Adrenal gland (tissue), 12 donors: ENCODE measurements around the gene SRRT. TPM values are rescaled to one million over a fixed set of nuclear protein-coding genes. Genes with fewer than 3 reads are reported as not detected.

Experiments
- DNase-seq, 7 donors: peaks; one replicate each; pipeline ENCODE4 v3.0.0-alpha.2; 2019 to 2020
- H3K27ac ChIP-seq, 5 donors: fragments of 200-600 bp; sonication (generic) in 4 of 5; 1 replicate in 3 of 5; 2 replicates in 2 of 5; pipeline versions ENCODE4 v1.5.1 to v1.8.0; 2016 to 2020; ENCODE audit warnings: mild to moderate bottlenecking in 1 of 5
- H3K27me3 ChIP-seq: fragments of 200-600 bp; 2 replicates; pipeline ENCODE4 v1.8.0; 2021
- H3K36me3 ChIP-seq, 2 donors: fragments of 200-600 bp; replicated peaks in 1 of 2; 1 replicate in 1 of 2; 2 replicates in 1 of 2; pipeline versions ENCODE4 v1.5.1 to v1.8.0; 2018 to 2022
- H3K4me1 ChIP-seq, 2 donors: fragments of 200-600 bp; replicated peaks in 1 of 2; 1 replicate in 1 of 2; 2 replicates in 1 of 2; pipeline versions ENCODE4 v1.5.1 to v1.8.0; 2018 to 2021
- H3K4me3 ChIP-seq, 4 donors: fragments of 200-600 bp; sonication (generic) in 3 of 4; one replicate each; pipeline ENCODE4 v1.5.1; 2016 to 2018
- H3K9me3 ChIP-seq, 3 donors: fragments of 200-600 bp; sonication (generic) in 1 of 3; replicated peaks in 1 of 3; 1 replicate in 2 of 3; 2 replicates in 1 of 3; pipeline versions ENCODE4 v1.5.1 to v1.8.0; 2016 to 2021
- POLR2A ChIP-seq, 2 donors: fragments of 450-650 bp; IDR thresholded peaks; one replicate each; pipeline ENCODE4 v1.6.1; 2017; ENCODE audit warnings: antibody characterized with exemption in 2 of 2, mild to moderate bottlenecking in 2 of 2, moderate library complexity in 1 of 2
- WGBS, 4 donors: extraction: QIAGEN DNeasy Blood & Tissue Kit in 2 of 4; methylation state at CpG; one replicate each; pipeline versions ENCODE4 v1.1.5 to v1.1.7; 2013 to 2017; 5-methylcytosine and 5-hydroxymethylcytosine counted together
- intact Hi-C, 2 donors: fragments of 100-400 bp; cut with DNase I; formaldehyde crosslinking; loops; one replicate each; pipeline versions ENCODE4 v1.14.1 to v1.15.0; 2022 to 2023
- polyA plus RNA-seq, 3 donors: library from polyadenylated mRNA; stranded (reverse); fragments of 200-250 nt in 2 of 3; fragments of 350-450 nt in 1 of 3; fragmentation: Illumina TruSeq in 1 of 3; extraction: RNeasy Lipid Tissue Mini Kit (QIAGEN cat#74804) in 1 of 3; gene quantifications; one replicate each; pipeline ENCODE4 v1.2.3, GENCODE V29; 2013 to 2014
- total RNA-seq, 9 donors: library from RNA; depleted of rRNA in 4 of 9; stranded (reverse); fragments of >200 nt in 4 of 9; fragments of 120-200 nt in 1 of 9; fragmentation: NEBNext Ultra II Directional in 1 of 9; extraction: Animal tissue kit (Norgen Biotek cat#: 25700) in 1 of 9; gene quantifications; one replicate each; pipeline versions ENCODE4 v1.1.0 to v1.2.4, GENCODE V29; 2013 to 2023
- TF ChIP-seq, protein P1 (sequence below), 6 experiments: fragments of 450-650 bp in 4 of 6; fragments of 200-600 bp in 2 of 6; sonication (generic) in 1 of 6; IDR thresholded peaks; 1 replicate in 5 of 6; 2 replicates in 1 of 6; pipeline versions ENCODE4 v1.5.1 to v1.8.0; 2016 to 2021; ENCODE audit warnings: antibody characterized with exemption in 6 of 6, mild to moderate bottlenecking in 2 of 6, moderate library complexity in 1 of 6
- donor health status: healthy with polysubstance abuse.
- donor health status: Bipolar disorder and iron deficiency.
- donor health status: DM: yes; HTN: yes; CAD: no.
- donor health status: DM: no; HTN: no; CAD: no.
- donor health status: DM: no; HTN: no; CAD: no.
- donor health status: DM: yes; HTN: yes; CAD: no.

Gene SRRT
- total and polyA plus RNA-seq, 12 donors: 44.0 to 289 (median 97.1) TPM

DNA sequence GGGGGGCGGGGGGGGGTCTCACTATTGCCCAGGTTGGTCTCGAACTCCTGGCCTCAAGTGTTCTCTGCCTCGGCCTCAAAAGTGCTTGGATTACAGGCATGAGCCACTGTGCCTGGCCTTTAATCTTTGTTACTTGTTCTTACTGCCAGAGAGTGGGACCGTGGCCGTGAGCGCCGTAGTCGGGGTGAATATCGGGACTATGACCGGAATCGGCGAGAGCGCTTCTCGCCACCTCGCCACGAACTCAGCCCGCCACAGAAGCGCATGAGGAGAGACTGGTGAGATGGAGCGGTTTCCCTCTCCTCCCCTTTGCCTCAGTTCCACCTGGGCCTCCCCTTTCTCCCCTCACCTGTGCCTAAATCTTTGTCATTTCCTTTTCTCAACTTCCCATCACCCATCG, 6.2 kb downstream of the SRRT start:
- H3K36me3 ChIP-seq: peaks cover 0 to 72% of the 10 kb centered on the region in 2 donors
- no peaks in the 10 kb centered on the region for H3K27me3 ChIP-seq
- intact Hi-C loops: no loop called here
- peaks cover 8 to 41% of the 10 kb centered on the region in 2 donors for H3K4me1 ChIP-seq
- H3K4me3 ChIP-seq: no peak overlapping the region
- H3K9me3 ChIP-seq: no peaks in the 10 kb centered on the region
- 92 to 96% (median 94%) methylated on average over 18 to 20 of the region's 20 CpGs for WGBS, 4 donors
- no peak overlapping the region for H3K27ac ChIP-seq
- DNase-seq: no peak
- TF ChIP-seq, protein P1, sequence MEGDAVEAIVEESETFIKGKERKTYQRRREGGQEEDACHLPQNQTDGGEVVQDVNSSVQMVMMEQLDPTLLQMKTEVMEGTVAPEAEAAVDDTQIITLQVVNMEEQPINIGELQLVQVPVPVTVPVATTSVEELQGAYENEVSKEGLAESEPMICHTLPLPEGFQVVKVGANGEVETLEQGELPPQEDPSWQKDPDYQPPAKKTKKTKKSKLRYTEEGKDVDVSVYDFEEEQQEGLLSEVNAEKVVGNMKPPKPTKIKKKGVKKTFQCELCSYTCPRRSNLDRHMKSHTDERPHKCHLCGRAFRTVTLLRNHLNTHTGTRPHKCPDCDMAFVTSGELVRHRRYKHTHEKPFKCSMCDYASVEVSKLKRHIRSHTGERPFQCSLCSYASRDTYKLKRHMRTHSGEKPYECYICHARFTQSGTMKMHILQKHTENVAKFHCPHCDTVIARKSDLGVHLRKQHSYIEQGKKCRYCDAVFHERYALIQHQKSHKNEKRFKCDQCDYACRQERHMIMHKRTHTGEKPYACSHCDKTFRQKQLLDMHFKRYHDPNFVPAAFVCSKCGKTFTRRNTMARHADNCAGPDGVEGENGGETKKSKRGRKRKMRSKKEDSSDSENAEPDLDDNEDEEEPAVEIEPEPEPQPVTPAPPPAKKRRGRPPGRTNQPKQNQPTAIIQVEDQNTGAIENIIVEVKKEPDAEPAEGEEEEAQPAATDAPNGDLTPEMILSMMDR (IDR thresholded peaks at IDR 0.05): no peak
- TF ChIP-seq POLR2A (IDR thresholded peaks at IDR 0.05): no peak

DNA sequence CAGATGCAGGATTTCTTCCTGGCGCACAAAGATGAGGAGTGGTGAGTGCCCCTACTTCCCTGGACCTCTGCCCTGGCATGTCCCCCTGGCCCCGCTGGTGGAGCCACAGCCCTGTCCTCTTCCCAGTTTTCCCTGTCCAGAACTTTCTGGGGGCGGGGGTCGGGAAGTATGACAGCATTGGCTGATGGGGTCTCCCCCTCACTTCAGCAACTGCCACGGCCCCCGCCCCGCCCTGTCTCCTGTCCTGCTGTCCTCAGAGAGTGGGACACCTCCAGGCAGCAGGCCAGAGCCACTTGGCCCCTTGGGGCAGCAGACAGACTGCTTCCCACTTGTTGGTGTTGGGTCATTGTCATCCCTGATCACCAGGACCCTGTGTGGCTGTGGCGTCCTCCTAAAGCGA, 7.3 kb downstream of the SRRT start:
- DNase-seq: no peak
- no peaks in the 10 kb centered on the region for H3K9me3 ChIP-seq
- H3K27me3 ChIP-seq: no peaks in the 10 kb centered on the region
- H3K36me3 ChIP-seq: peaks cover 0 to 79% of the 10 kb centered on the region in 2 donors
- intact Hi-C loops: no loop called here
- peaks cover 5 to 36% of the 10 kb centered on the region in 2 donors for H3K4me1 ChIP-seq
- no peak overlapping the region for H3K4me3 ChIP-seq
- TF ChIP-seq POLR2A (IDR thresholded peaks at IDR 0.05): no peak
- TF ChIP-seq, protein P1 (IDR thresholded peaks at IDR 0.05): no peak
- H3K27ac ChIP-seq: no peak overlapping the region
- 89 to 98% (median 91%) methylated on average over 4 to 9 of the region's 9 CpGs for WGBS, 4 donors

DNA sequence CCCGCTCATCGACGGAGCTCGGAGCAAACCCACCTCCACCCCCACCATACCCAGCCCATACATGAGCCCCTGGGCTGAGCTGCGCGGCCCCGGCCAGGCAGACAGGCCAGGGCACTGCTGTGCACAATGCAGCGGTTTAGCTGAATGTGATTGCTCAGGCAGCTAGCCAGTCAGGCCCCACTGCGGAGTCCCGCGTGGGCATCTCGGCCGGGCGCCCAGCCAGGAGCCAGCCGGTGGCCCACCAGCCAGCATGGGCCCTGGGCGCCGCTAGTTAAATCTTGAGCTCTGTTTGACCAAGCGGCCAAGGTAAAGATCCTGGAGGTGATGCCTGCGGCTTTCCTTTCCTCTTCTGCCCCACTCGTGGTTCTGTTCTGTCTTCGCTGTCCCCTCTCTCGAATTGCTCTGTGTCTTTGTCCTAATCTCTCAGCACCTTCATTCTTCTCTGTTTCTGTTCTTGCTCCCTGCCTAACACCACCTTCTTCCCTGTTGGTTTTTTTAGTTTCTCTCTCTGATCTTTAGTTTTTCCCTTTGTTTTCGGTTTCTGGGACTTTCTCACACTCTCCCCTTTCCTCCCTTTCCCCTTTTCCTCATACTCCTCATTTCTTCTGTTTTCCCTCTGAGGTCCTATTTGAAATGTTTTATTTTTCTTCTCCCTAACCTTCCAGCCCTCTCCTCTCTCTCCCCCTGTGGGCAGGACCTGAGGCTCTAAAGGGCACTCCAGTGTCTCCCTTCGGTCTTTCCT, 8.1 kb downstream of the SRRT start:
- Histone ChIP-seq H3K9me3 (no peaks in the 10 kb centered on the region), H3K27me3 (no peaks in the 10 kb centered on the region), H3K4me1 (peaks cover 5 to 34% of the 10 kb centered on the region in 2 donors), H3K4me3 (no peak overlapping the region), H3K27ac (no peak overlapping the region), H3K36me3 (peaks cover 0 to 80% of the 10 kb centered on the region in 2 donors)
- intact Hi-C loops: no loop called here
- TF ChIP-seq, protein P1 (IDR thresholded peaks at IDR 0.05): no peak
- TF ChIP-seq POLR2A (IDR thresholded peaks at IDR 0.05): no peak
- no peak for DNase-seq
- WGBS, 4 donors: 85 to 94% (median 91%) methylated on average over 13 to 24 of the region's 24 CpGs

DNA sequence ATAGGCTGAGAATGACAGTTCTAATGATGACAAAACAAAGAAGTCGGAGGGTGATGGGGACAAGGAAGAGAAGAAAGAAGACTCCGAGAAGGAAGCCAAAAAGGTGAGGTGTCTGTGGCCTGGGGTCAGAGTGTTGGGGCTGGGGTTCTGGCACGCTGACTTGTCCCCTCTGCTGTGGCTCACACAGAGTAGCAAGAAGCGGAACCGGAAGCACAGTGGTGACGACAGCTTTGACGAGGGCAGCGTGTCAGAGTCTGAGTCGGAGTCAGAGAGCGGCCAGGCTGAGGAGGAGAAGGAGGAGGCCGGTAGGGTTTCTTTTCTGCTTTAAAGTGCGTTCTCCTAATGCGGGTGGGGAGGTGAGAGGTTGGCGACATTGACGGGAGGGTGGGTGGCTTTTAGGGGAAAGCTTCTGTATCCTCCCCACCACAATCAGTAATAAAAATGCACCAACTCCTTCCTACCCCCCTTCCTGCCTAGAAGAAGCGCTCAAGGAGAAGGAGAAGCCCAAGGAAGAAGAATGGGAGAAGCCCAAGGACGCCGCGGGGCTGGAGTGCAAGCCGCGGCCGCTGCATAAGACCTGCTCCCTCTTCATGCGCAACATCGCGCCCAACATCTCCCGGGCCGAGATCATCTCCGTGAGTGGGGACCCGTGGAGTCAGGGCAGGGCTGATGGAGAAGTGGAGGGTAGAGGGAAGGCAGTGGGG, 10.0 kb downstream of the SRRT start:
- no peaks in the 10 kb centered on the region for H3K27me3 ChIP-seq
- no peak for DNase-seq
- H3K9me3 ChIP-seq: no peaks in the 10 kb centered on the region
- peaks cover 11 to 29% of the 10 kb centered on the region in 2 donors for H3K4me1 ChIP-seq
- no peak overlapping the region for H3K27ac ChIP-seq
- H3K4me3 ChIP-seq: no peak overlapping the region
- peaks cover 0 to 75% of the 10 kb centered on the region in 2 donors for H3K36me3 ChIP-seq
- 84 to 88% (median 87%) methylated on average over 29 of the region's 29 CpGs for WGBS, 4 donors
- intact Hi-C loops: no loop called here
- TF ChIP-seq, protein P1 (IDR thresholded peaks at IDR 0.05): no peak
- no peak for TF ChIP-seq POLR2A (IDR thresholded peaks at IDR 0.05)
